Subcutaneous abdominal adipose tissue (tissue), 5 donors: ENCODE measurements around the gene ARHGAP15.

Experiments used
- H3K27ac ChIP-seq: one replicate; pipeline ENCODE4 v1.7.0; 2013; ENCODE audit warnings: low read depth, mild to moderate bottlenecking, inconsistent platforms, low read length, moderate library complexity
- H3K27me3 ChIP-seq, 5 donors: one replicate each; pipeline ENCODE4 v1.7.0; 2013; ENCODE audit warnings: low read length in 5 of 5, inconsistent platforms in 1 of 5; ENCODE audit not compliant: control insufficient read depth in 5 of 5, insufficient read depth in 4 of 5
- H3K36me3 ChIP-seq, 5 donors: one replicate each; pipeline ENCODE4 v1.7.0; 2013; ENCODE audit warnings: low read length in 5 of 5; ENCODE audit not compliant: control insufficient read depth in 5 of 5, insufficient read depth in 5 of 5
- H3K4me1 ChIP-seq, 5 donors: one replicate each; pipeline ENCODE4 v1.7.0; 2013; ENCODE audit warnings: low read length in 5 of 5, mild to moderate bottlenecking in 3 of 5, moderate library complexity in 1 of 5; ENCODE audit not compliant: control insufficient read depth in 5 of 5, insufficient read depth in 5 of 5
- H3K4me3 ChIP-seq, 5 donors: one replicate each; pipeline ENCODE4 v1.7.0; 2013; ENCODE audit warnings: low read length in 5 of 5, low read depth in 1 of 5
- H3K9ac ChIP-seq, 5 donors: one replicate each; pipeline ENCODE4 v1.7.0; 2013; ENCODE audit warnings: low read length in 5 of 5, mild to moderate bottlenecking in 4 of 5, moderate library complexity in 3 of 5
- H3K9me3 ChIP-seq, 5 donors: one replicate each; pipeline ENCODE4 v1.7.0; 2013; ENCODE audit warnings: low read length in 5 of 5; ENCODE audit not compliant: control insufficient read depth in 5 of 5
- donor health status: healthy.
- donor health status: healthy.
- donor health status: healthy.
- donor health status: healthy.
- donor health status: healthy.

The ARHGAP15 gene

DNA sequence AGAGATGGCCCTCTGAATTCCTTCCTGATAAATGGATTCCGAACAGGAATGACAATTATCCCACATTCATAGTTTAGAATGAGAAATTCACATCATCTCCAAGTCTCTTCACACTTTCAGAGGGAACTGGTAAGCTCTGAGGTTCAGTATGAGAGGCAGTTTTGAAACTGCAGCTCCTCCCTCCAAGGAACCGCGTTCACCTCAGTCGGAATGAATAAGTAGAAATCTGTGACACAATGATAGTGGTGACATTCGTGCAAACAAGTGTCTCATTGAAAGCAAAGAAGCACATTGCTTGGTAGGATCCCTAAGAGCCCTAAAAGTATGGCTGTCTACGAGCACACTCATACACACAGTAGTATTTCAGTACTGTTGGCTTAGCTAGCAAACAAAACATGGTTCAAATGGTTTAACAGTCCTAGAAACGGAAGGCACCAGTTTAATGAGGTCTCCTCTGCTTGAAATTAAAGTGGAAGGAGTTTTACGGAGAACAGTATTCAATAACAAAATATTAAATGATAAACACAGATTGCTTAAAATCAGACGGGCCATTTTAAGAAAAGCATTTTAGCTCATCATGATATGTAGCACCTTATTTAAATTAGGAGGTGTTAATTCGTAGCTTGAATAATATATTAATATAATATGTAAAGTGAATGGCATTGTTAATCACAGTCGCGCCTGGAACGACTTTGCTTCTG, 225.0 kb downstream of the ARHGAP15 start:
- Histone ChIP-seq H3K27ac (no peak overlapping the region), H3K27me3 (no peaks in the 10 kb centered on the region), H3K9ac (no peak overlapping the region), H3K9me3 (no peaks in the 10 kb centered on the region), H3K4me1 (no peaks in the 10 kb centered on the region), H3K36me3 (no peaks in the 10 kb centered on the region), H3K4me3 (no peak overlapping the region)

DNA sequence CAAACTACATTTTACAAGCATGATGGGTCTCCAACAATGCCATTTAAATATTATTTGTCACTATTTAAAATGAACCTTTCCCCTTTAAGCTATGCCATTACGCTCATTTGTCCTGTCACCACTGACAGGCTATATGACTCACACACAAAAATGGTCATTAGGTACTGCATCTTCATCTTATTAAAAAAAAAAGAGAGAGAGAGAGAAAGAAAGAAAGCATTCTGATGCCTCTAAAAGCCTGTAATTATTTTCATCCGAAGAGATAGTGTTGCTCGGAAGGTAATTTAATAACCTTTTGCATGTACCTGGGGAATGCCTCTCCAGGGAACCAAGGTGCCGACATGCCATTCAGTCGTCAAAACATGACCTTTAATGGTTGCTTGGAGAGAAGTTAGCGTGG, 226.7 kb downstream of the ARHGAP15 start:
- Histone ChIP-seq H3K36me3 (no peaks in the 10 kb centered on the region), H3K9ac (no peak overlapping the region), H3K27me3 (no peaks in the 10 kb centered on the region), H3K9me3 (no peaks in the 10 kb centered on the region), H3K4me1 (no peaks in the 10 kb centered on the region), H3K4me3 (no peak overlapping the region), H3K27ac (no peak overlapping the region)

DNA sequence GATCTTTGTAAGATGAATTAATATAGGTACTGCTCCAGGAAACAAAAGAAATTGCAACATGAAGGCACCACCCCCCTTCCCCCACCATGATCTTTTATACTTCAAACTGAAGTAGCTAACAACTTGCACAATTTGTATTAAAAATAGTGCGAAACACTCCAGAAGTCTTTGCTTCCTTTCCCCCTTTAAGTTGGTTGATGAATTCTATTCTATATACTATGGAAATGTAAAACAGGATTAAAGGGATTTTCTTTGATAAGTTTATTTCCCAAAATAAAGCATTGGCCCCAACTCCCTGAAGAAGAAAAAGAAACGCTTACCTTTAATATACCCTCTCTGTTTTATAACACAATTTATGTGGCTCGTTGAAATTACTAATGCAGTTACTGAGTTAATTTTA, 227.1 kb downstream of the ARHGAP15 start:
- Histone ChIP-seq H3K27ac (no peak overlapping the region), H3K9ac (no peak overlapping the region), H3K36me3 (no peaks in the 10 kb centered on the region), H3K4me1 (no peaks in the 10 kb centered on the region), H3K4me3 (no peak overlapping the region), H3K9me3 (no peaks in the 10 kb centered on the region), H3K27me3 (no peaks in the 10 kb centered on the region)

DNA sequence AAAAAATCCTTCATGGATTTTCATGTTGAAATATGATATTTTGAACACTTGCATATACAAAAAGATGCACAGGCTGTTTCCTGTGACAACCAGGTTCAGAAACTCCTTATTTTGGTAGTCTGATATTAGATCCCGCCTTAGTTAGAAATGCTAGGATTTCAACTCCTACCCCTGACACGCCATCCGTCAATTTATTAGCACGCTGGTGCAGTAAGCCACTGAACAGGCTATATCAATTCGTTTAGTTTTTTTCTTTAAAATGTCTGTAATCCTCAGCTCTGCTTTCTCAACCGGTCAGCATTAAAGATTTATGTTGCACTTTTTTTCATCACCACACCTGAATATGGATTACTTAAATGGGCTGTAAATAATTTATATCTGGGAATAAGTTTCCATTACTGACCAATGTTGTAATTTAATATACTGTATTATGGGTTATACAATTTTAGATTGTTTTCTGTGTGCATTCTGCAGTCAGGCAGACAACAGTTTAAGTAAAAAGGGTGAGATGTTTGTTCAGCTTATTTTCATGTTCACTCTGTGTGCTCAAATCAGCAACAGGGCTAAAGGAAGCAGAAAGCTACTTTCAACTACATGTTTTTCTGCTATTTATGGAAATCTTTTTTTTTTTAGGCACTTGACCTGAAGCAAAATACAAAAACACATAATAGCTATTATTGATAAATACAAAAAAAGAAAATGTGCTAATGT, 227.7 kb downstream of the ARHGAP15 start:
- no peaks in the 10 kb centered on the region for H3K27me3 ChIP-seq
- no peaks in the 10 kb centered on the region for H3K36me3 ChIP-seq
- no peak overlapping the region for H3K4me3 ChIP-seq
- H3K9me3 ChIP-seq: no peaks in the 10 kb centered on the region
- no peaks in the 10 kb centered on the region for H3K4me1 ChIP-seq
- no peak overlapping the region for H3K9ac ChIP-seq
- H3K27ac ChIP-seq: no peak overlapping the region

DNA sequence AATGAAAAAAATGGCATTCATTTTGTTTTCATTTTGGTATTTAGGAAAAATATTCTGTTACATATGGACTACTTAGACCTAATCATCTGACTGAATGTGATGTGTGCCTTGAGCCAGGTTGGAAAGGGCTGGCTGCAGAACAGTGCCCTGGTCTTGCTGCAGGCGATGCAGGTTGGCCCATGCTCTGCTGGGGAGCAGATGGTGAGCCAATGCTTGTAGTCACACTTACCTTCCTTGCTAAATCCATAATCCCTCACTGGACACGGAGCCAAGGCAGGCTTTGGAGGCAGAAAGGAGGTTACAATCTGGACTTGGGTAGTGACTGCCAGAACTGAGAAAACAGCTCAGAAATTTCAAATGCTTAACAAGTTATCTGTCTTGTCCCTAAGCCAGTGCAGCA, 228.7 kb downstream of the ARHGAP15 start:
- no peak overlapping the region for H3K27ac ChIP-seq

DNA sequence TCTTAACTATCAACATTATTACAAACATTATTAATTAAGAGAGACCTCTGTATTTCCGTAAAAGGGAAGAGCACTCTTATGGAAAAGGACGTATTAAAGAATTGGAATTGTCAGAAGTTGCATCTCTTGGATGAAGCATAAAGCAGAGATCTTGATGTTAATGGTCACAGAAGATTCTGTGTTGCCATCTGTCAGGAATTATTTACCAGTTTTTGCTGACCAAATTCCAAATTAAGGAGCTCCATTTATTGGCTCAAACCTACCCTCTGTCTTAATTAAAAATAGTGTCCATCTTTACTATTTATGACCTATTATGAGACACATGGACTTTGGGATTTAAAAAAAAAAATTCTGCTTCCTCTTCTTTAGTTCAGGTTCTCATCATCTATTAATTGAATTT, 232.1 kb downstream of the ARHGAP15 start:
- Histone ChIP-seq H3K4me3 (no peak overlapping the region), H3K9ac (no peak overlapping the region), H3K27ac (no peak overlapping the region), H3K4me1 (no peaks in the 10 kb centered on the region), H3K36me3 (no peaks in the 10 kb centered on the region), H3K27me3 (no peaks in the 10 kb centered on the region), H3K9me3 (no peaks in the 10 kb centered on the region)

More for the DNA sequence above, 228.7 kb downstream of the ARHGAP15 start:
- Histone ChIP-seq H3K9ac (no peak overlapping the region), H3K36me3 (no peaks in the 10 kb centered on the region), H3K4me1 (no peaks in the 10 kb centered on the region), H3K4me3 (no peak overlapping the region), H3K27me3 (no peaks in the 10 kb centered on the region), H3K9me3 (no peaks in the 10 kb centered on the region)

DNA sequence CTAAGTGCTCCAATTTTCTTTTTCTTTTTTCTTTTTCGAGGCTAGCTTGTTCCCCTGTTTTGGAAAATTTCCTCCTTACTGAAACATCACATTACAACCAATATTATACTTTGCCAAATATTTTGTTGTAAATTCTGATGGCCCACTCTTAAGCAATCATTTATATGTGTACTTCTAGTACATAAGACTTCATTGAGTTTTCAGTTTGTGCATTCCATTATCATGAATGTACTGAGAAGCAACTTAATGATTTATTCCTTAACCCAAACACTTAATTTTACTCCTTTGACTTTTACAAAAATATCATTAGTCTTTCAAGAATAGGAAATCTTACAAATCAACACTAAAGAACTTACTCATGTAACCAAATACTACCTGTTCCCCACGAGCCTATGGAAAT, 242.4 kb downstream of the ARHGAP15 start:
- H3K9ac ChIP-seq: no peak overlapping the region
- no peak overlapping the region for H3K27ac ChIP-seq
- no peaks in the 10 kb centered on the region for H3K27me3 ChIP-seq
- no peaks in the 10 kb centered on the region for H3K36me3 ChIP-seq
- no peak overlapping the region for H3K4me3 ChIP-seq
- H3K4me1 ChIP-seq: peaks cover 0 to 2% (median 0%) of the 10 kb centered on the region in 5 donors
- H3K9me3 ChIP-seq: no peaks in the 10 kb centered on the region

DNA sequence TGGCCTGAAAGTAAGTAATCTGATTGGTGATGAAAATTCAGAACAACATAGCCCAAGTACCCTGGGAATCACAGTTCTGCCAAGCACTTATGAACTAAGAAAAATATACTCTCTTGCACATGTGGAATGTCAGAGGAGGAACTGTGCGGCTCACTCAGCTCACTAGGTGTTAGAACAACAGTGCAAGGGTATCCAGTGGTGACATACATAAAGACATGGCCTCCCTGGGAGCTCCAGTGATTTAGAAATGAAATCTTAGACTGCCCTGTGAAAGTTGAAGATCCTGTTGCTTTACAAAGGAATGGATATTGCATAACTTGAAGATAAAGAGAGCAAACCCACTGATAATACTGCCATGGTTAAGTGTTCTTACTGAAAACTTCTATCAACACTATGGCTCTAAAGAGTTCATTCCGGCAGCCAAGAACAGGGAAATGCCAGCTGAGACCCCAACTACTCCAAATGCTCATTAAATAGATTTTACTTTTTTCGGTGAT, 246.2 kb downstream of the ARHGAP15 start:
- Histone ChIP-seq H3K27me3 (no peaks in the 10 kb centered on the region), H3K27ac (no peak overlapping the region), H3K9me3 (no peaks in the 10 kb centered on the region), H3K4me1 (no peaks in the 10 kb centered on the region), H3K9ac (no peak overlapping the region), H3K36me3 (no peaks in the 10 kb centered on the region), H3K4me3 (no peak overlapping the region)

DNA sequence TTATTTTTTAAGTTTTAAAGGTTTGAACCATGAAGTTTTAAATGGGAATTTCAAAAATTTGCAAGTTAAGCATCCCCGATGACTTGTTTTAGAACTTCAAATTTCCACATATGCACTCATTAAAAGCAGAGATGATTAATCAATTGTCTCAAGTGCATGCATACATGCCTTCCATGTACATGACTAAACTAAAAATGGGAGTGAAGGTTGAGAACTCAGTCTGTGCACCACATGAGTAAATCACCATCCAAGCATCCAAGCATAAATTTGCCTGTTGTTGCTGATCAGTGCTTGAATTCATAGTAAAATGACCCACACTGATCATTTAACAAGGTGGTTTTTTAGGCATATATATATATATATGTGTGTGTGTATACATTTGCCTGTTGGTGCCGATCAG, 249.8 kb downstream of the ARHGAP15 start:
- Histone ChIP-seq H3K27me3 (no peaks in the 10 kb centered on the region), H3K9ac (no peak overlapping the region), H3K9me3 (no peaks in the 10 kb centered on the region), H3K4me1 (no peaks in the 10 kb centered on the region), H3K4me3 (no peak overlapping the region), H3K36me3 (no peaks in the 10 kb centered on the region), H3K27ac (no peak overlapping the region)

DNA sequence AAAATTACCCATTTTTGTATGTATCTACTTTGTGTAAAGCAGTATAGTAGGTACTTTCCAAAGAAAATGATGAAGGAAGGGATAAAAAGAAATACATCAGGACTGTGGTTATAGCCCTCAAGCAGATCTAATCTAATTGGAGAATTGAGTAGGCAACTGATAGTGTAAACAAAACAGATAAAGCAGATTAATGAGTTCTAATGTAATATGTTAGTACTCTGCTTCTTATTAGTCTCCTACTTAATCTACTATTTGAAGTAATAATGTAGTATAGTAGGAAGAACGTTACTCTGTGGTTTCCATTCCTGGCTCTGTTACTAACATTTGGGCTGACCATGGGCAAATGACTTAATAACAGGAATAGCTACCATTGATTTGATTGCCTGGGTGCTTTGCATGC, 250.7 kb downstream of the ARHGAP15 start:
- H3K27me3 ChIP-seq: no peaks in the 10 kb centered on the region
- H3K9ac ChIP-seq: no peak overlapping the region
- no peaks in the 10 kb centered on the region for H3K9me3 ChIP-seq
- no peaks in the 10 kb centered on the region for H3K4me1 ChIP-seq
- no peaks in the 10 kb centered on the region for H3K36me3 ChIP-seq
- H3K4me3 ChIP-seq: no peak overlapping the region
- no peak overlapping the region for H3K27ac ChIP-seq
